Vagina (tissue), 2 donors: ENCODE results near the gene EPHA3.

ENCODE experiments used
- CTCF ChIP-seq, 3 experiments: fragments of 450-650 bp in 2 of 3; fragments of 200-600 bp in 1 of 3; sonication (generic) in 1 of 3; IDR thresholded peaks; one replicate each; pipeline ENCODE4 v1.5.1; 2017 to 2019; ENCODE audit warnings: antibody characterized with exemption in 3 of 3, mild to moderate bottlenecking in 2 of 3, moderate library complexity in 2 of 3
- POLR2A ChIP-seq, 2 donors: fragments of 450-650 bp; IDR thresholded peaks; one replicate each; pipeline ENCODE4 v1.6.1; 2017; ENCODE audit warnings: antibody characterized with exemption in 2 of 2, mild to moderate bottlenecking in 2 of 2, moderate library complexity in 2 of 2
- POLR2AphosphoS5 ChIP-seq, 2 donors: sonication (generic); formaldehyde crosslinking; IDR thresholded peaks; one replicate each; pipeline ENCODE4 v1.9.0; 2017; ENCODE audit warnings: antibody characterized with exemption in 2 of 2, mild to moderate bottlenecking in 2 of 2, low read depth in 1 of 2; ENCODE audit not compliant: insufficient read depth in 1 of 2

- TF ChIP-seq POLR2A (IDR thresholded peaks at IDR 0.05), result no peak
- TF ChIP-seq CTCF (IDR thresholded peaks at IDR 0.05), result no peak
- no peak for TF ChIP-seq POLR2AphosphoS5 (IDR thresholded peaks at IDR 0.05; ENCODE audit: insufficient read depth in 1 of 2, low read depth in 1 of 2)
Measured at GRCh38 chr3:89246326-89246725, 138.9 kb downstream of the EPHA3 start.
